ENCODE data around the gene SKIDA1. TPM values are rescaled to one million over a fixed set of nuclear protein-coding genes. Genes with fewer than 3 reads are reported as not detected.
"Not testable (repeated sequence)": the region's sequence is repeated elsewhere in the genome, so short reads cannot be mapped to it uniquely, and the experiment has no call there.

Gene SKIDA1
- total RNA-seq, 1 donor from 2014 or later, result 2.7 TPM

- DNase-seq, result no peak
- H3K9me3 ChIP-seq (replicated peaks), result no peaks in the 10 kb centered on the region
- peaks cover 63% of the 10 kb centered on the region for H3K36me3 ChIP-seq
- intact Hi-C loops (cut with micrococcal nuclease), result no loop called here
- TF ChIP-seq CTCF (IDR thresholded peaks at IDR 0.05; ENCODE audit: borderline replicate concordance), result no peak
- peaks cover 40% of the 10 kb centered on the region for H3K4me1 ChIP-seq
- no peak overlapping the region for H3K27ac ChIP-seq (replicated peaks)
- no peaks in the 10 kb centered on the region for H3K27me3 ChIP-seq (ENCODE audit: low read depth)
- H3K4me3 ChIP-seq, result no peak overlapping the region
Measured at GRCh38 chr10:21552638-21553037, 27.2 kb upstream of the SKIDA1 start.

GRCh38 chr10:21547246-21547645 is 21.8 kb upstream of the SKIDA1 start:
- Histone ChIP-seq H3K27me3 (ENCODE audit: low read depth) (no peaks in the 10 kb centered on the region), H3K9me3 (replicated peaks) (no peaks in the 10 kb centered on the region), H3K4me3 (no peak overlapping the region), H3K36me3 (peaks cover 78% of the 10 kb centered on the region), H3K4me1 (peaks cover 36% of the 10 kb centered on the region), H3K27ac (replicated peaks) (no peak overlapping the region)
- TF ChIP-seq CTCF (IDR thresholded peaks at IDR 0.05; ENCODE audit: borderline replicate concordance), result no peak
- intact Hi-C loops (cut with micrococcal nuclease), result no loop called here
- DNase-seq, result no peak

- DNase-seq; H3K4me3 ChIP-seq; intact Hi-C loops (cut with micrococcal nuclease); H3K27ac ChIP-seq (replicated peaks); H3K9me3 ChIP-seq (replicated peaks); H3K27me3 ChIP-seq (ENCODE audit: low read depth): not testable (repeated sequence)
- peaks cover 86% of the 10 kb centered on the region for H3K36me3 ChIP-seq
- H3K4me1 ChIP-seq, result peaks cover 13% of the 10 kb centered on the region
Measured at GRCh38 chr10:21540701-21541100, 15.2 kb upstream of the SKIDA1 start.

GRCh38 chr10:21536874-21537273 is 11.4 kb upstream of the SKIDA1 start:
- peaks cover 47% of the 10 kb centered on the region for H3K36me3 ChIP-seq
- no peaks in the 10 kb centered on the region for H3K27me3 ChIP-seq (ENCODE audit: low read depth)
- TF ChIP-seq CTCF (IDR thresholded peaks at IDR 0.05; ENCODE audit: borderline replicate concordance), result no peak
- H3K9me3 ChIP-seq (replicated peaks), result no peaks in the 10 kb centered on the region
- intact Hi-C loops (cut with micrococcal nuclease), result no loop called here
- peaks cover 34% of the 10 kb centered on the region for H3K4me1 ChIP-seq
- DNase-seq, result no peak
- H3K27ac ChIP-seq (replicated peaks), result no peak overlapping the region
- no peak overlapping the region for H3K4me3 ChIP-seq

- H3K4me3 ChIP-seq, result peak overlapping the region; percentile 81
- H3K4me1 ChIP-seq, result peaks cover 34% of the 10 kb centered on the region
- peaks cover 38% of the 10 kb centered on the region for H3K36me3 ChIP-seq
- DNase-seq; H3K27me3 ChIP-seq (ENCODE audit: low read depth); intact Hi-C loops (cut with micrococcal nuclease); H3K9me3 ChIP-seq (replicated peaks): not testable (repeated sequence)
- H3K27ac ChIP-seq (replicated peaks), result peak overlapping the region; percentile 99
Measured at GRCh38 chr10:21535976-21536375, 10.5 kb upstream of the SKIDA1 start.

- Histone ChIP-seq H3K4me1 (peaks cover 34% of the 10 kb centered on the region), H3K36me3 (peaks cover 34% of the 10 kb centered on the region), H3K27ac (replicated peaks) (peak overlapping the region; percentile 99), H3K9me3 (replicated peaks) (no peaks in the 10 kb centered on the region), H3K27me3 (ENCODE audit: low read depth) (no peaks in the 10 kb centered on the region), H3K4me3 (peak overlapping the region; percentile 81)
- intact Hi-C loops (cut with micrococcal nuclease), result no loop called here
- DNase-seq, result no peak
- TF ChIP-seq CTCF (IDR thresholded peaks at IDR 0.05; ENCODE audit: borderline replicate concordance), result no peak
Measured at GRCh38 chr10:21535494-21535965, 10.0 kb upstream of the SKIDA1 start.
